D721Med (cell line): ENCODE data around the gene MTCH1.

Experiments used
- DNase-seq: peaks from one replicate; pipeline ENCODE4 v3.0.0; 2011; ENCODE audit warnings: low spot score; ENCODE audit not compliant: insufficient read length
- FAIRE-seq: peaks from 2 replicates; lab custom pipeline; 2011; peaks lifted over from hg19 to GRCh38; lab: Jason Lieb, UNC
- CTCF ChIP-seq: IDR thresholded peaks from 2 replicates; pipeline ENCODE4 v1.5.1; 2012; ENCODE audit warnings: mild to moderate bottlenecking, control low read depth; ENCODE audit not compliant: insufficient read depth; ENCODE audit errors: missing control alignments

Gene MTCH1

DNA sequence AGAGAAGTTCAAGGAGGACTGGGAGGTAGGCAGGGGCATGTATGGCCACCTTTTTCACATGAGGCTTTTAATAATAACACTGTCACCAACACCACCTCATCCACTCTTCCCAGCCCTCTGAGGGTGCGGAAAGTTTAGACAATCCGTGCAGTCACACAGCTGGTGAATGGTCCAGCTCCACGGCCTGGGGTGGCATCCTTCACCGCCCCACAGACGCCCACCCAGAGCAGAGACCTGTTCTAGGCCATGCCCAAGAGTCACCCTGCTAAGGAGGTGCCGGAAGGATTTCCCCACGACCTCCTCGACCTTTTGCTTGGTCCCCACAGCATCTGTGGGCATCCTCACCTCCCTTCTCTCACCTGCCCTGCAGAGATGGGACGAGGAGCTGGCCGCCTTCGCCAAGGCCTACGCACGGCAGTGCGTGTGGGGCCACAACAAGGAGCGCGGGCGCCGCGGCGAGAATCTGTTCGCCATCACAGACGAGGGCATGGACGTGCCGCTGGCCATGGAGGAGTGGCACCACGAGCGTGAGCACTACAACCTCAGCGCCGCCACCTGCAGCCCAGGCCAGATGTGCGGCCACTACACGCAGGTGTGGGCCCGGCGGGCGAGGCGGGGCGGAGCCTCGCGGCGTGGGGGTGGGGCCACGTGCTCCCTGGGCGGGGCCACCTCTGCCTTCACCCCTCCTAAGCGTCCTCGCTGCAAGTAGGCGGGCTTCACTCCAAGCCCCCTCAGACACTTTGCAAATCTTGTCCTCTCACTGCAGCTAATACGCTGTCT lies 27.0 kb downstream of the MTCH1 start:
- DNase-seq (no peak), FAIRE-seq (no peak)

GRCh38 chr6:36957773-36958271 lies 28.2 kb downstream of the MTCH1 start:
- no peak for FAIRE-seq
- no peak for TF ChIP-seq CTCF
- DNase-seq: no peak

More for the DNA sequence above, 27.0 kb downstream of the MTCH1 start:
- TF ChIP-seq CTCF: no peak

DNA sequence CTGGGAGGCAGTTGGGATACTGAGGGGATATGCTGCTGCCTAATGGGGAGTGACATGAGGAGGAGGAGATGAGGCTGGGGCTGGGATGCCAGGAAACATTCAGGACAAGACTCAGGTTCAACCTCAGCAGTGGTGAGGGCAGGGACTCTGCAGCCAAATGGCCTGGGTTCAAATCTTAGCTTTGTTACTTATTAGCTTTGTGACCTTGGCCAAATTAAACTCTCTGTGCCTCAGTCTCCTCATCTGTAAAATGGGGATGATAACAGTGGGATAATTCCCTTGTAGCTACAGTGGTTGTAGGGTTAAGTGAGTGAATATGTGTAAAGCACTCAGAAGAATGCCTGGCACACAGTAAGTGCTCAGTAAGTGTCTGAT lies 29.6 kb downstream of the MTCH1 start:
- TF ChIP-seq CTCF: no peak
- no peak for DNase-seq
- no peak for FAIRE-seq

- FAIRE-seq (no peak), DNase-seq (no peak)
- TF ChIP-seq CTCF: no peak
Observed at GRCh38 chr6:36955671-36956445, 30.1 kb downstream of the MTCH1 start.

GRCh38 chr6:36955136-36955535 lies 30.9 kb downstream of the MTCH1 start:
- DNase-seq (no peak), FAIRE-seq (no peak)
- no peak for TF ChIP-seq CTCF

DNA sequence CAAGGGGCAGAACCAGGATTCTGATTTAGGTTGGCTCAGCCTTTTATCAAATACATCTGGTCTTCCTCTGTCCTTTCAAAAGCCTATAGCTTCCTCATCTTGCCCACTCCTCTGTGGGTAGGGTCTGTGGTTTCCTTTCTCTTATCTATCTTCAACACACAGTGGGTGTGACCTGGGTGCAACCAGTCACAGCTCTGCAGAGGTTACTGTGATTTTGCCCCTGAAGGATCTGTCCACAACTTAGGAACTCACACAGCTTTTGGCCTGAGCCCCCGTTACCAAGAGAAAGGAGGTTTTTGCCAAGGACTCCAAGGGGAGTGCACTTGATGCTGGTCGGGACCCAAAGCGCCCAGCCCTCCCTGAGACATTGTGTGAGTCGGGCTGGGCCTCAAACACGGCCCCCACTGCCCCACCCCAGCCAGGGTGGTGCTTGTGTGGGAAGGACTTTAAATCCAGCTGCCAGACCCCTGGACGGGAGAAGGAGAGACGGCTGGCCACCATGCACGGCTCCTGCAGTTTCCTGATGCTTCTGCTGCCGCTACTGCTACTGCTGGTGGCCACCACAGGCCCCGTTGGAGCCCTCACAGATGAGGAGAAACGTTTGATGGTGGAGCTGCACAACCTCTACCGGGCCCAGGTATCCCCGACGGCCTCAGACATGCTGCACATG lies 31.6 kb downstream of the MTCH1 start, which contains the start of gene PI16:
PI16 (plus strand) TSS at position 477 of the 670 bp plus-strand sequence; CDS start at position 500, 23 bp downstream.
- FAIRE-seq: no peak
- DNase-seq: no peak
- TF ChIP-seq CTCF: no peak
